Urinary bladder (tissue), 4 donors: Measurements from ENCODE around the gene XIAP. TPM values are rescaled to one million over a fixed set of nuclear protein-coding genes. Genes with fewer than 3 reads are reported as not detected.
"Not testable (repeated sequence)": the region's sequence is repeated elsewhere in the genome, so short reads cannot be mapped to it uniquely, and the experiment has no call there.

Experiments used
- DNase-seq: peaks from one replicate; pipeline ENCODE4 v3.0.0-alpha.2; 2015; ENCODE audit errors: extremely low spot score
- H3K27ac ChIP-seq: one replicate; pipeline ENCODE4 v1.5.1; 2013; ENCODE audit warnings: low read depth, mild to moderate bottlenecking, moderate library complexity
- H3K36me3 ChIP-seq: one replicate; pipeline ENCODE4 v1.6.1; 2013; ENCODE audit warnings: mild to moderate bottlenecking, moderate library complexity; ENCODE audit not compliant: insufficient read depth
- H3K4me1 ChIP-seq: one replicate; pipeline ENCODE4 v1.6.1; 2013; ENCODE audit warnings: mild to moderate bottlenecking, moderate library complexity; ENCODE audit not compliant: insufficient read depth
- H3K4me3 ChIP-seq: one replicate; pipeline ENCODE4 v1.5.1; 2013; ENCODE audit warnings: low read depth, low read length
- WGBS: extraction: QIAGEN DNeasy Blood & Tissue Kit; methylation state at CpG from one replicate; pipeline ENCODE4 v1.1.7; 2013; 5-methylcytosine and 5-hydroxymethylcytosine counted together
- polyA plus RNA-seq: library from polyadenylated mRNA; stranded (reverse); fragments of 200-250 nt; gene quantifications from one replicate; pipeline ENCODE4 v1.2.3, GENCODE V29; 2013
- total RNA-seq: library from RNA; depleted of rRNA; stranded (reverse); fragments of >200 nt; gene quantifications from one replicate; pipeline ENCODE4 v1.2.3, GENCODE V29; 2014
- donor health status: healthy with polysubstance abuse.
- donor health status: healthy.

The XIAP gene
- total and polyA plus RNA-seq, 2 donors = 12.9 to 61.2 TPM

DNA sequence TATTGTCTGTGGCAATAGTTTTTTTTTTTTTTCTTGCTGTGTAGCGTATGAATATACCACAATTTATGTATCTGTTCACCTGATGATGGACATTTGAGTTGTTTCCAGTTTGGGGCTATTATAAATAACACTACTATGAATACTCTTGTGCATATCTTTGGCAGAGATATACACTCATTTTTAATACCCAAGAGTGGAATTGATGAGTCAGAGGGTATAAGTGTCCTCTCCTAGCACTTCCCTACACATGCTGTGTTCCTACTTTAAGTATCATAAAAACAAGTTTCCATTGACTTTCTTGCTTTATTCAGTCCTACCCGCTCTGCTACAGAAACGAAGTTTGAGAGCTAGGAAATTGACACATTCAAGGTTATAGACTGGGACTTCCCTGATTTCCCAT, 39.8 kb downstream of the XIAP start:
- H3K4me1 ChIP-seq = no peaks in the 10 kb centered on the region
- WGBS = 82% methylated on average over 3 of the region's 3 CpGs
- DNase-seq = no peak
- H3K4me3 ChIP-seq = no peak overlapping the region
- H3K27ac ChIP-seq = no peak overlapping the region
- no peaks in the 10 kb centered on the region for H3K36me3 ChIP-seq

DNA sequence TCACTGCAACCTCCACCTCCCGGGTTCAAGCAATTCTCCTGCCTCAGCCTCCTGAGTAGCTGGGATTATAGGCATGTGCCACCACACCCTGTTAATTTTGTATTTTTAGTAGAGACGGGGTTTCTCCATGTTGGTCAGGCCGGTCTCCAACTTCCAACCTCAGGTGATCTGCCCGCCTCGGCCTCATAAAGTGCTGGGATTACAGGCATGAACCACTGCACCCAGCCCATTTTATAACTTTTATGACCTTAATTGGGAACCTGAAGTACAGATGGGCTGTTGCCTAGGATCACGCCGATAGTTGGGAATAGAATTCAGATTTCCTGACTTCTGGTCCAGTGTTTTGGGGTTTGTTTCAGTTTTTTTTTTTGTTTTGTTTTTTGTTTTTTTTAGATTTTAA, 43.4 kb downstream of the XIAP start:
- not testable (repeated sequence) for H3K36me3 ChIP-seq, DNase-seq, H3K27ac ChIP-seq, H3K4me1 ChIP-seq, H3K4me3 ChIP-seq
- WGBS = 97% methylated on average over 7 of the region's 7 CpGs

DNA sequence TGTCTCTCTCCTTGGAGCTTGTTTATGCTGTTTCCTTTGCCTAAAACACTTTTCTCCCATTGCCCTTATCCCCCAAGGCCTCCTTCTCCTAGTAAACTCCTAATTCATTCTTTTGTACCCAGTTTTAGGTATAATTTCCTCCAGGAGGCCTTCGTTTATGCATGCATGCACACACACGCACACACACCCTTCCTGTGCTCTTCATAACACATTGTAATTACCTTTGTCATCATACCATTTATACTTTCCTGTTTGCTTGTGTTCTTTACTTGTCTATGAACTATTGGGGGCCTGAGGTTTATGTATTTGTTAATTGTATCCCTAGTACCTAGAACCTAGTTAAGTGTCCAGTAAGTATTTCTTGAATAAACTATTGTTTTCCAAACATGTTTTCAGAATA, 45.5 kb downstream of the XIAP start:
- no peak for DNase-seq
- H3K27ac ChIP-seq = no peak overlapping the region
- no peaks in the 10 kb centered on the region for H3K36me3 ChIP-seq
- no peaks in the 10 kb centered on the region for H3K4me1 ChIP-seq
- no peak overlapping the region for H3K4me3 ChIP-seq
- WGBS = 65% methylated on average over 2 of the region's 2 CpGs

DNA sequence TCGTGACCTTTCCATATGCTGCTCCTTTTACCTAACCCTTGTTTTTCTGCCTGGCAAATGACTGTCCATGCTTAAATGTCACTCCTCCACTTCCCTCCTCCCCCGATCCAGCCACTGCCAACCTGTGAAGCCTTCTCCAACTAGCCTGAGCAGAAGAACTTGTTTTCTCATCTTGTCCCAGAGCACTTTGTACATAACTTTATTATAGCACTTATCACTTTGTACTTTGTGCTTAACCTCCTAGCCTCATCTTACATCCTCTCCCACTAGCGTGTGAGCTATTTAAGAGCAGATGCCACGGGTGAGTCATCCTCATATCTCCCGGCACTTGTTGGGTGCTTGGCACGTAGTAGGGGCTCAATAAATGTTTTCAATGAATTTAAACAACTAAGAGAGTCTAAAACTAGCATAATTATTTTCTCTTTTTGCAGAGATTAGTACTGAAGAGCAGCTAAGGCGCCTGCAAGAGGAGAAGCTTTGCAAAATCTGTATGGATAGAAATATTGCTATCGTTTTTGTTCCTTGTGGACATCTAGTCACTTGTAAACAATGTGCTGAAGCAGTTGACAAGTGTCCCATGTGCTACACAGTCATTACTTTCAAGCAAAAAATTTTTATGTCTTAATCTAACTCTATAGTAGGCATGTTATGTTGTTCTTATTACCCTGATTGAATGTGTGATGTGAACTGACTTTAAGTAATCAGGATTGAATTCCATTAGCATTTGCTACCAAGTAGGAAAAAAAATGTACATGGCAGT, 46.9 kb downstream of the XIAP start:
- H3K36me3 ChIP-seq = no peaks in the 10 kb centered on the region
- H3K4me3 ChIP-seq = no peak overlapping the region
- no peak for DNase-seq
- no peak overlapping the region for H3K27ac ChIP-seq
- H3K4me1 ChIP-seq = no peaks in the 10 kb centered on the region
- WGBS = 72% methylated on average over 8 of the region's 8 CpGs

DNA sequence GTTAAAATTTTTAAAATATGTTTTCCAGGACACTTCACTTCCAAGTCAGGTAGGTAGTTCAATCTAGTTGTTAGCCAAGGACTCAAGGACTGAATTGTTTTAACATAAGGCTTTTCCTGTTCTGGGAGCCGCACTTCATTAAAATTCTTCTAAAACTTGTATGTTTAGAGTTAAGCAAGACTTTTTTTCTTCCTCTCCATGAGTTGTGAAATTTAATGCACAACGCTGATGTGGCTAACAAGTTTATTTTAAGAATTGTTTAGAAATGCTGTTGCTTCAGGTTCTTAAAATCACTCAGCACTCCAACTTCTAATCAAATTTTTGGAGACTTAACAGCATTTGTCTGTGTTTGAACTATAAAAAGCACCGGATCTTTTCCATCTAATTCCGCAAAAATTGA, 49.7 kb downstream of the XIAP start:
- Histone ChIP-seq H3K4me1 (no peaks in the 10 kb centered on the region), H3K27ac (no peak overlapping the region), H3K36me3 (no peaks in the 10 kb centered on the region), H3K4me3 (no peak overlapping the region)
- DNase-seq = no peak
- 73% methylated on average over 4 of the region's 4 CpGs for WGBS

DNA sequence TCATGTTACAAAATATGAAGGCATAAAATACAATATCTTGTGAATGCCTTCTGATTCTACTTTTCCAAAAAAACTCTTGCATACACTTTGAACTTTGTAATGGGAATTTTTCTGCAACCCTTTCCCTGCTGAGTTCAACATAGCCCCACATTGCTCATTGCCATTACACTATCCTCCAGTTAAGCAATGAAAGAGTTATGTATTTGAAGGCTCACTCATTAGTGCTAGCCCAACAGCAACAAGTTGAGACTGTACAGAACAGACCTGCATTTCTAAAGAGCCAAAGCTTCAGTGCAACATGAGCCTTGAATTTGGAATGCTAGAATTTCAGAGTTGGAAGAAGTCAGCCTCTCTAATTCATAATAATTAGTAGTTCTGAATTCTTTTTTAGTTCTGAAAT, 57.2 kb downstream of the XIAP start:
- H3K4me1 ChIP-seq = no peaks in the 10 kb centered on the region
- H3K27ac ChIP-seq = no peak overlapping the region
- no peak for DNase-seq
- H3K36me3 ChIP-seq = no peaks in the 10 kb centered on the region
- no peak overlapping the region for H3K4me3 ChIP-seq

DNA sequence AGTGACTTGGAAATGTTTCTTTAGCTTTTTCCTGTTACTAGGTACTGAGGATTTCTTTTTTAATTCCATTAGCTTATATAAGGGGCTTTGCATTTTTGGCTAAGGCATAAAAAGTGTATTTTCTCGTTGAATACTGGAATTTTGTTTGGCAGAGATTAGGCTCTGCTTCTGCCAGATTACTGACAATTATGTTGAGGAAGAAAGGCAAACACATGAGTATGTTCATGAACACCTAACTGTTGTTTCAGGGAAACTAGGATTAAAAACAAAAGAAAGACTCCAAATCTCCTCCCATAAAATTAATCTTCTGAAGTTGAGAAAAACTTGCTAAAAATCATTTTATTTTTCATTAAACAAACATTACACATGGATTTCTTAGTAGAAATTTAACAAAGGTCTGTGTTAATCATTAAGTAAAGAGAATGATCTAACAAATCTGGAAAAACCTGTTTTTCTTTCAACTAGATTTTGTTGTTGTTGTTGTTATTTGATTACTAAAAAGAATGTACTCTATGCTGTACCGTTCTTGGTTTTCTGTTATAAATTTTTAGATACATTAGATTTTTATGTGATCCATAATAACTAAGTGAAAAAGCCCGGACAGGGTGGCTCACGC, 58.4 kb downstream of the XIAP start:
- H3K36me3 ChIP-seq = no peaks in the 10 kb centered on the region
- no peak for DNase-seq
- H3K4me3 ChIP-seq = no peak overlapping the region
- no peaks in the 10 kb centered on the region for H3K4me1 ChIP-seq
- no peak overlapping the region for H3K27ac ChIP-seq
- WGBS = 65% methylated on average over 4 of the region's 4 CpGs

DNA sequence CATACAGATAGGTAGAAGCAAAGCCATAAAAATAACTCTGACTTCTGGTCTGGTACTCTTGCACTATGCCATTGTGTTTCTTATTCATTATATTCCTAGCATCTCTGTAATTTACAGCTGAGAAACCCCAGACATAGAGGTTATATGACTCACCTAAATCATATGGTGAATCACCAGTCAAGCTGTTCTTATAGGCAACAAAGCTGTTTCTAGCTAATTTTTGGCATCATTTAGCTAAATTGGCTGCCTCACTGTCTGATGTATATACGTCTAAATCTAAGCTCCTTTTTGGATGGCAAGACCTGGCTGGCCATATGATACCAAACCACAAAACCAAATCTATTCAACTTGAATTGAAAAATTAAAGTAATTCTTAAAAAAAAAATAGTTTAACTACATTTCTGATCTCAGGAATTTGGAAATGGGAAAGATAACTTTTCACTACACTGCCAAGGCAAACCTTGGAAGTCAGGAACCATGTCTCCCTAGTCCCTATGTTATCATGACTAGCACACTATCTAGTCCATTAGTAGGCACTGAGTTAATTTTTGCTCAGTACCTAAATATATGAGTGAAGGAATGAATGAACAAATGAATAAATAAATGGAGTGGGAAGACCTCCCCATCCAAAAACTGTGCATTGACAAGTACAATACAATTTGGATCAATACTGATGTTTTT, 60.4 kb downstream of the XIAP start:
- H3K4me1 ChIP-seq = no peaks in the 10 kb centered on the region
- no peak overlapping the region for H3K4me3 ChIP-seq
- 55% methylated on average over 1 of the region's 1 CpG for WGBS

DNA sequence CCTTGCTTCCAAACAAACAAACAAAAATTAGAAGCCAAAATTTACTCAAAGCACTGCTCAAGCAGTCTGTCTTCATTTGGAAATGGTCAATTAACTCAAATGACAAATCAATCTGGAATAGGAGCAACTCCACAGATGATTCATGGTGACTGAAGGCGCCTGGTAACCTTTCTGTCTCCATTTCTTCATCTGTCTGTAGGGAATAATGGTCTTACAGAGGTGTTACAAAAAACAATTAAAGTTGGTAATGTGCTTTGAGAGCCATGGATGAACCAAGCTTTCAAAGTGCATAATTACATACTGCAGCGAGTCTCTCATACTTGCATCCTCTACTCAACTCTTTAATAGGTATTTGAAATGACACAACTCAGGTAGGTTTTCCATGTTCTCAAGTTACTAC, 63.4 kb downstream of the XIAP start:
- no peak for DNase-seq
- WGBS = 99% methylated on average over 2 of the region's 2 CpGs
- Histone ChIP-seq H3K4me3 (no peak overlapping the region), H3K36me3 (no peaks in the 10 kb centered on the region), H3K4me1 (no peaks in the 10 kb centered on the region), H3K27ac (no peak overlapping the region)

More for the DNA sequence above, 60.4 kb downstream of the XIAP start:
- Histone ChIP-seq H3K27ac (no peak overlapping the region), H3K36me3 (no peaks in the 10 kb centered on the region)
- no peak for DNase-seq

DNA sequence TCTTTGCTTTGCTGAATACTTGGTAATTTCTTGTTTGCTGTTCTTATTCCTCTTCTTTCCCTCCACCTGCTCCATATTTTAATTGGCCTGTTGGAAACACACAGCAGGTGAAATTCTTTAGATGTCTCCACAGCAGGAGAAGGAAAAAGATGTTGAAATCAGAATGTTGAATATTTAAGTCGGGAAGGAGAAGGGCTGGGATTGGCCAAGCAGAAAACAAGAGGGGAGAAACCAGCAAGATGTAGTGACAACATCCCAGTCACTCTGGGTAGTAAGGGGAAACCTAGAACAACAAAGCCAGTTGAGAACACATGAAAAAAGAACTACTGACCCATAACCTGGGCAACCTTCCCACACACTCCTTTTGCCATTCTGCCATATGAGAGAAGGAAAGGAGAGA, 64.3 kb downstream of the XIAP start:
- 52% methylated on average over 1 of the region's 1 CpG for WGBS
- DNase-seq = no peak
- H3K27ac ChIP-seq = no peak overlapping the region
- no peaks in the 10 kb centered on the region for H3K36me3 ChIP-seq
- no peaks in the 10 kb centered on the region for H3K4me1 ChIP-seq
- no peak overlapping the region for H3K4me3 ChIP-seq

DNA sequence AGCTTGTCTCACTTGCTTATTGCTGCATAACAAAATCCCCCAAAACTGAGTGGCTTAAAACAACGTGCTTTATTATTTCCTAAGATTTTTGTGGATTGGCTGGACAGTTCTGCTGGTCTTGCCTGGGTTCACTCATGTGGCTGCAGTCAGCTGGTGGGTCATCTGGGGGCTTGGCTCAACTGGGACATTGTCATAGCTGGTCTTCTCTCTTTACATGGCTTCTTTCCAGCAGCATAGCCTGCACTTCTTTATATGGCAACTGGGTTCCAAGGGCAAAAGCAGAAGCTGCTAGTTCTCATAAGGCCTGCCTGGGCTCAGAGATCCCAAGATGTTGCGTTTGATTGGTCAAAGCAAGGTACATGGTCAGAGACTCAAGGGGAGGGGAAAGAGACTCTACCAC, 68.0 kb downstream of the XIAP start:
- DNase-seq = no peak
- WGBS = 73% methylated on average over 2 of the region's 2 CpGs
- no peaks in the 10 kb centered on the region for H3K4me1 ChIP-seq
- no peak overlapping the region for H3K4me3 ChIP-seq
- no peak overlapping the region for H3K27ac ChIP-seq
- H3K36me3 ChIP-seq = no peaks in the 10 kb centered on the region

DNA sequence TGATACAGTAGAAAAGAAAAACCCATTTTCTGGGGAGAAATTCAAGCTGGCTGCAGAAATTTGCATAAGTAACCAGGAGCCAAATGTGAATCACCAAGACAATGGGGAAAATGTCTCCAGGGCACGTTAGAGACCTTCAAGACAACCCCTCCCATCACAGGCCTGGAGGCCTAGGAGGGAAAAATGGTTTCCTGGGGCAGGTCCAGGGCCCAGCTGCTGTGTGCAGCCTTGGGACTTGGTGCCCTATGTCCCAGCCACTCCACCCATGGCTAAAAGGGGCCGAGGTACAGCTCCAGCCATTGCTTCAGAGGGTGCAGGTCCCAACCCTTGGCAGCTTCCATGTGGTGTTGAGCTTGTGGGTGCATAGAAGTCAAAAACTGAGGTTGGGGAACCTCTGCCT, 72.2 kb downstream of the XIAP start:
- H3K4me1 ChIP-seq, H3K27ac ChIP-seq, DNase-seq, H3K36me3 ChIP-seq, H3K4me3 ChIP-seq: not testable (repeated sequence)
- 76% methylated on average over 2 of the region's 2 CpGs for WGBS

DNA sequence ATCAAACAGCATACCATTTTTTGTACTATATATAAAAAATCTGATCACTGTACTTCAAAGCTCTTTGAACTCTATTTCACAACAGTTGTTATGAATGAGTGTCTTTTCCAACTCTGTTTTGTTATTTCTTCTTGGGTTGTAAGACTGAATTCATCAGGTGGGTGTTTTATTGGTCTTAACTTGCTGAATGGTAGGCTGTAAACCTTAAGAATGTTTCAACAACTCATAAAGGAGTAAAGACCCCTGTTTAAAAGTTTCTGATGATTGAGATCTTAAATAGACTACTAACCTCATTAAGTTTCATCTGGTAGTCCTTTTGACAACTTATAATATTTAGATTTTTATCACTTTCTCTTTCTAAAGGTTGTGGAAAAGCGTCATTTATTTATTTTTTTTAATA, 83.2 kb downstream of the XIAP start:
- no peak overlapping the region for H3K4me3 ChIP-seq
- WGBS = 72% methylated on average over 1 of the region's 1 CpG
- DNase-seq = no peak
- no peak overlapping the region for H3K27ac ChIP-seq
- H3K4me1 ChIP-seq = no peaks in the 10 kb centered on the region
- H3K36me3 ChIP-seq = no peaks in the 10 kb centered on the region

DNA sequence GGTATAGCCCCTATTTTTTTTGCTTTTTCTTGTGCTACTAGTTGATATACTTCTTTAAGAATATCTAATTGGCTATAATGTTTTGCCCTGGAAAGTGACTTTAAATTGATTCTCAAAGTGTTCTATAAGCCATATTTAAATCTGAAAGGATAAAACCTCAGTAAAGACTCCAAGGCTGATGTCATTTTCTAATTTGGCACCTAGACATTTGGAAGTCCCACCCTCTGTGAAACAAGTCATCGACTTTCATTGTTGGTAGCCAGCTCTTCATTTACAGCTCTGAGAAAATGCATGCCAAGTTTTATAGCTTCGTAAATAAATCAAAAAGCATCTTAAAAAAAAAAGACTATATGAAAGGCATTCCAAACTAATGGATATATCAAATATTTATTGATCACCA, 83.6 kb downstream of the XIAP start:
- no peak for DNase-seq
- no peaks in the 10 kb centered on the region for H3K36me3 ChIP-seq
- H3K4me3 ChIP-seq = no peak overlapping the region
- H3K27ac ChIP-seq = no peak overlapping the region
- 55% methylated on average over 2 of the region's 2 CpGs for WGBS
- H3K4me1 ChIP-seq = no peaks in the 10 kb centered on the region
